AG20443 (cell line): ENCODE data around the gene SHCBP1.
A peak's percentile ranks its signal among the peaks of the same experiment; 100 is the strongest.
"Not testable (repeated sequence)": the region's sequence is repeated elsewhere in the genome, so short reads cannot be mapped to it uniquely, and the experiment has no call there.

ENCODE experiments used
- DNase-seq: peaks from one replicate; pipeline ENCODE4 v3.0.0; 2012; ENCODE audit warnings: low spot score, mixed read lengths

The SHCBP1 gene

GRCh38 chr16:46621006-46621933 is at the start of gene SHCBP1:
Gene SHCBP1 (minus strand): TSS chr16:46621379. CDS start chr16:46621359, 20 bp downstream.
- DNase-seq, result peak; percentile 97

GRCh38 chr16:46662123-46662522 is 40.9 kb upstream of the SHCBP1 start:
- DNase-seq, result no peak

GRCh38 chr16:46658925-46659324 is 37.7 kb upstream of the SHCBP1 start:
- no peak for DNase-seq

- no peak for DNase-seq
These were observed 30.1 kb upstream of the SHCBP1 start for GRCh38 chr16:46651305-46651704.

- DNase-seq, result peak; percentile 35
These were observed 29.1 kb upstream of the SHCBP1 start for GRCh38 chr16:46650254-46650623.

GRCh38 chr16:46649588-46650253 is 28.5 kb upstream of the SHCBP1 start:
- DNase-seq, result no peak

- DNase-seq, result no peak
These were observed 27.5 kb upstream of the SHCBP1 start for GRCh38 chr16:46648656-46649055.

- peak; percentile 59 for DNase-seq
These were observed 18.1 kb upstream of the SHCBP1 start for GRCh38 chr16:46638947-46639925.

GRCh38 chr16:46632778-46633733 is 11.9 kb upstream of the SHCBP1 start:
- DNase-seq, result no peak

- DNase-seq, result peak; percentile 81
These were observed 8.4 kb upstream of the SHCBP1 start for GRCh38 chr16:46629331-46630219.

GRCh38 chr16:46627746-46628145 is 6.6 kb upstream of the SHCBP1 start:
- no peak for DNase-seq

GRCh38 chr16:46626681-46627080 is 5.5 kb upstream of the SHCBP1 start:
- DNase-seq, result not testable (repeated sequence)

- not testable (repeated sequence) for DNase-seq
These were observed 3.7 kb upstream of the SHCBP1 start for GRCh38 chr16:46624862-46625261.

GRCh38 chr16:46623707-46624106 is 2.5 kb upstream of the SHCBP1 start:
- DNase-seq, result not testable (repeated sequence)

- DNase-seq, result not testable (repeated sequence)
These were observed 2.1 kb upstream of the SHCBP1 start for GRCh38 chr16:46623246-46623645.

GRCh38 chr16:46621934-46622676 is 926 bp upstream of the SHCBP1 start:
- DNase-seq, result no peak

- DNase-seq, result peak; percentile 52
These were observed 743 bp downstream of the SHCBP1 start for GRCh38 chr16:46620266-46621005.

- no peak for DNase-seq
These were observed 2.7 kb downstream of the SHCBP1 start for GRCh38 chr16:46618516-46618915.
